PC-3 (cell line): Measurements from ENCODE around the gene DIS3L2. TPM values are rescaled to one million over a fixed set of nuclear protein-coding genes. Genes with fewer than 3 reads are reported as not detected.

ENCODE experiments used
- ATAC-seq: fragments of 200-7000 bp; cut with Tn5 transposase; 2 replicates; pipeline ENCODE4 v1.9.1; 2020; ENCODE audit warnings: mild to moderate bottlenecking, moderate library complexity
- BruUV-seq: library from RNA; stranded (reverse); fragments of 400-500 nt; replicated peaks from 2 replicates; lab custom pipeline; 2021; lab: Mats Ljungman, UMichigan
- CTCF ChIA-PET: fragments of 300-600 bp; sonication (Branson Sonifier 250); formaldehyde crosslinking; loops from one replicate; lab custom pipeline; 2022; ENCODE audit warnings: antibody characterized with exemption; lab: Charles Lee
- POLR2A ChIA-PET: fragments of 300-600 bp; sonication (Branson Sonifier 250); formaldehyde crosslinking; loops from one replicate; lab custom pipeline; 2022; ENCODE audit warnings: antibody characterized with exemption; ENCODE audit not compliant: unreplicated experiment; lab: Charles Lee
- DNase-seq: peaks from one replicate; pipeline ENCODE4 v3.0.0-alpha.2; 2015
- H2AFZ ChIP-seq: fragments of 300-600 bp; sonication (generic); 2 replicates; pipeline ENCODE4 v1.6.0; 2016; ENCODE audit warnings: antibody characterized with exemption, low read length
- H3F3A ChIP-seq: fragments of 300-600 bp; sonication (generic); one replicate; pipeline ENCODE4 v1.6.0; 2017; ENCODE audit warnings: antibody characterized with exemption, low read length, control low read depth, mild to moderate bottlenecking; ENCODE audit not compliant: unreplicated experiment
- H3K27ac ChIP-seq: fragments of 300-600 bp; sonication (generic); 2 replicates; pipeline ENCODE4 v1.5.1; 2016; ENCODE audit warnings: mild to moderate bottlenecking, low read length
- H3K27me3 ChIP-seq: fragments of 300-600 bp; sonication (generic); 2 replicates; pipeline ENCODE4 v1.6.1; 2016; ENCODE audit warnings: low read length, mixed read lengths
- H3K36me3 ChIP-seq: fragments of 300-600 bp; sonication (generic); 2 replicates; pipeline ENCODE4 v1.6.1; 2016; ENCODE audit warnings: low read depth, mixed run types, low read length, mixed read lengths
- H3K4me1 ChIP-seq: fragments of 300-600 bp; sonication (generic); 2 replicates; pipeline ENCODE4 v1.5.1; 2016; ENCODE audit warnings: low read length; ENCODE audit not compliant: insufficient read depth
- H3K4me2 ChIP-seq: fragments of 300-600 bp; sonication (generic); 2 replicates; pipeline ENCODE4 v1.6.0; 2016; ENCODE audit warnings: low read length
- H3K4me3 ChIP-seq: fragments of 300-600 bp; sonication (generic); 2 replicates; pipeline ENCODE4 v1.5.1; 2016; ENCODE audit warnings: mild to moderate bottlenecking, low read length, mixed read lengths
- H3K79me2 ChIP-seq: fragments of 300-600 bp; sonication (generic); 2 replicates; pipeline ENCODE4 v1.6.1; 2017; ENCODE audit warnings: low read length, mixed read lengths
- H3K9ac ChIP-seq: fragments of 300-600 bp; sonication (generic); 2 replicates; pipeline ENCODE4 v1.6.0; 2016; ENCODE audit warnings: mild to moderate bottlenecking, low read length
- H3K9me2 ChIP-seq: fragments of 300-600 bp; sonication (generic); replicated peaks from 2 replicates; pipeline ENCODE4 v1.6.1; 2016; ENCODE audit warnings: mixed run types, low read length, mixed read lengths
- H3K9me3 ChIP-seq: fragments of 300-600 bp; sonication (generic); 2 replicates; pipeline ENCODE4 v1.6.1; 2016; ENCODE audit warnings: low read length, mixed read lengths
- H4K20me1 ChIP-seq: fragments of 300-600 bp; sonication (generic); 2 replicates; pipeline ENCODE4 v1.6.1; 2016; ENCODE audit warnings: low read length, mixed read lengths
- EZH2 ChIP-seq: fragments of 300-600 bp; sonication (generic); IDR thresholded peaks from one replicate; pipeline ENCODE4 v1.6.1; 2017; ENCODE audit warnings: antibody characterized with exemption, mild to moderate bottlenecking, low read length; ENCODE audit not compliant: unreplicated experiment
- EZH2phosphoT487 ChIP-seq: fragments of 300-600 bp; sonication (generic); IDR thresholded peaks from 2 replicates; pipeline ENCODE4 v1.6.1; 2018; ENCODE audit warnings: mild to moderate bottlenecking, antibody characterized with exemption, low read length, borderline replicate concordance
- intact Hi-C: fragments of 100-400 bp; cut with micrococcal nuclease; formaldehyde crosslinking; loops from 2 replicates; pipeline ENCODE4 v1.9.0; 2023
- total RNA-seq: library from RNA; depleted of rRNA; stranded (reverse); fragments of >200 nt; gene quantifications from 2 replicates; pipeline ENCODE4 v1.2.3, GENCODE V29; 2014
- TF ChIP-seq, protein P1 (sequence below): fragments of 300-600 bp; sonication (generic); conservative IDR thresholded peaks from 2 replicates; pipeline ENCODE4 v1.5.1; 2017; ENCODE audit warnings: antibody characterized with exemption, low read depth, mild to moderate bottlenecking, low read length

The DIS3L2 gene
- total RNA-seq, 1 experiment from 2014 or later, result 22.8 TPM

GRCh38 chr2:232028071-232028470 lies 66.6 kb downstream of the DIS3L2 start:
- Histone ChIP-seq H3K4me3 (no peak overlapping the region), H3F3A (no peaks in the 10 kb centered on the region), H4K20me1 (no peaks in the 10 kb centered on the region), H3K9me3 (no peaks in the 10 kb centered on the region), H3K4me1 (no peaks in the 10 kb centered on the region), H3K27me3 (no peaks in the 10 kb centered on the region), H3K4me2 (no peak overlapping the region), H3K36me3 (peaks cover 21% of the 10 kb centered on the region), H2AFZ (no peak overlapping the region), H3K9me2 (no peaks in the 10 kb centered on the region), H3K79me2 (no peaks in the 10 kb centered on the region), H3K9ac (no peak overlapping the region), H3K27ac (no peak overlapping the region)
- CTCF ChIA-PET, result interaction anchor here (0.6 kb wide), 1 partner anchor 114 kb away, joined by 3 read pairs; no protein-coding TSS in a partner anchor
- intact Hi-C loops, result no loop called here
- TF ChIP-seq EZH2phosphoT487, result no peak
- peak; percentile 35; the same call in 1 of the 2 replicates for ATAC-seq
- POLR2A ChIA-PET, result no interaction called here
- DNase-seq, result no peak
- no TSS peak for BruUV-seq

- H3F3A ChIP-seq, result no peaks in the 10 kb centered on the region
- no peak overlapping the region for H3K4me2 ChIP-seq
- H3K9me2 ChIP-seq, result no peaks in the 10 kb centered on the region
- POLR2A ChIA-PET, result no interaction called here
- no peak for TF ChIP-seq EZH2
- TF ChIP-seq, protein P1, sequence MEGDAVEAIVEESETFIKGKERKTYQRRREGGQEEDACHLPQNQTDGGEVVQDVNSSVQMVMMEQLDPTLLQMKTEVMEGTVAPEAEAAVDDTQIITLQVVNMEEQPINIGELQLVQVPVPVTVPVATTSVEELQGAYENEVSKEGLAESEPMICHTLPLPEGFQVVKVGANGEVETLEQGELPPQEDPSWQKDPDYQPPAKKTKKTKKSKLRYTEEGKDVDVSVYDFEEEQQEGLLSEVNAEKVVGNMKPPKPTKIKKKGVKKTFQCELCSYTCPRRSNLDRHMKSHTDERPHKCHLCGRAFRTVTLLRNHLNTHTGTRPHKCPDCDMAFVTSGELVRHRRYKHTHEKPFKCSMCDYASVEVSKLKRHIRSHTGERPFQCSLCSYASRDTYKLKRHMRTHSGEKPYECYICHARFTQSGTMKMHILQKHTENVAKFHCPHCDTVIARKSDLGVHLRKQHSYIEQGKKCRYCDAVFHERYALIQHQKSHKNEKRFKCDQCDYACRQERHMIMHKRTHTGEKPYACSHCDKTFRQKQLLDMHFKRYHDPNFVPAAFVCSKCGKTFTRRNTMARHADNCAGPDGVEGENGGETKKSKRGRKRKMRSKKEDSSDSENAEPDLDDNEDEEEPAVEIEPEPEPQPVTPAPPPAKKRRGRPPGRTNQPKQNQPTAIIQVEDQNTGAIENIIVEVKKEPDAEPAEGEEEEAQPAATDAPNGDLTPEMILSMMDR, result no peak
- no peak for TF ChIP-seq EZH2phosphoT487
- DNase-seq (no peak), ATAC-seq (no peak)
- intact Hi-C loops, result no loop called here
- CTCF ChIA-PET, result no interaction called here
- no peaks in the 10 kb centered on the region for H3K79me2 ChIP-seq
- no peak overlapping the region for H2AFZ ChIP-seq
- no peaks in the 10 kb centered on the region for H3K4me1 ChIP-seq
- no peak overlapping the region for H3K4me3 ChIP-seq
- no TSS peak for BruUV-seq
- peaks cover 17% of the 10 kb centered on the region for H3K36me3 ChIP-seq
- no peaks in the 10 kb centered on the region for H4K20me1 ChIP-seq
- no peaks in the 10 kb centered on the region for H3K27me3 ChIP-seq
- H3K27ac ChIP-seq, result no peak overlapping the region
- H3K9ac ChIP-seq, result no peak overlapping the region
- no peaks in the 10 kb centered on the region for H3K9me3 ChIP-seq
Observed at GRCh38 chr2:232028631-232029030, 67.1 kb downstream of the DIS3L2 start.

DNA sequence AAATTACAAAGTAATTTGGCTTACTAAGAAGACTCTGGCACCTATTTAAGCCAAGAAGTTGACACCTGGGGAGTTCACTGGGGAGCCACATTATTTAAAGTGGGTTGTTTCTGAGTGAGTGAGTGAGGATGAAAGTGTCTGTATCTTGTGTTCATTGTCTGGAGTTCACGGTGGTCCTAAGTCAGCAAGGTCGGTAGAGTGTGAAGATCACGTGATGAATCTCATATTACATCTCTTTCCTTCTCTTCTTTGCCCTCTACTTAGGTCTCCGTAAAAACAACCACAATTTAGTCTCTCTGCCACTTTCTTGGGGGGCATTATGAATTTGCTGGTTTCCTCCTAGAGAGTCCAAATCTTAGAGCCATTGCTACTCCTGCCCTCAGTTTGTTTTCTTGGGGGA lies 67.8 kb downstream of the DIS3L2 start:
- Histone ChIP-seq H3K9ac (no peak overlapping the region), H3K4me2 (no peak overlapping the region), H2AFZ (no peak overlapping the region), H3K9me3 (no peaks in the 10 kb centered on the region), H3K4me3 (no peak overlapping the region), H4K20me1 (no peaks in the 10 kb centered on the region), H3K27ac (no peak overlapping the region), H3F3A (no peaks in the 10 kb centered on the region), H3K79me2 (no peaks in the 10 kb centered on the region), H3K27me3 (no peaks in the 10 kb centered on the region), H3K4me1 (no peaks in the 10 kb centered on the region), H3K9me2 (no peaks in the 10 kb centered on the region), H3K36me3 (peaks cover 10% of the 10 kb centered on the region)
- ATAC-seq (no peak), DNase-seq (no peak)
- TF ChIP-seq, protein P1, result no peak
- TF ChIP-seq EZH2phosphoT487, result no peak
- no peak for TF ChIP-seq EZH2
- ChIA-PET POLR2A (no interaction called here), CTCF (no interaction called here)
- intact Hi-C loops, result no loop called here
- BruUV-seq, result no TSS peak
